CD14-positive monocyte (primary cell): Measurements from ENCODE around the gene GAS5. TPM values are rescaled to one million over a fixed set of nuclear protein-coding genes. Genes with fewer than 3 reads are reported as not detected.
A peak's percentile ranks its signal among the peaks of the same experiment; 100 is the strongest.

Experiments
- DNase-seq, 3 donors: peaks; one replicate each; pipeline ENCODE4 v3.0.0-alpha.2; 2011 to 2022
- H2AFZ ChIP-seq: 2 replicates; pipeline ENCODE4 v1.6.0; 2012; ENCODE audit warnings: mild to moderate bottlenecking, low read depth, low read length, inconsistent platforms; ENCODE audit not compliant: insufficient read depth, poor library complexity, severe bottlenecking
- H3K27ac ChIP-seq, 2 donors: 1 replicate in 1 of 2; 2 replicates in 1 of 2; pipeline ENCODE4 v1.5.1; 2012 to 2013; ENCODE audit warnings: low read length in 2 of 2, control low read depth in 1 of 2, inconsistent platforms in 1 of 2, low read depth in 1 of 2, mild to moderate bottlenecking in 1 of 2
- H3K27me3 ChIP-seq, 2 donors: one replicate each; pipeline versions ENCODE4 v1.6.0 to v1.6.1; 2011 to 2013; ENCODE audit warnings: low read length in 2 of 2; ENCODE audit not compliant: control insufficient read depth in 2 of 2, insufficient read depth in 2 of 2
- H3K36me3 ChIP-seq, 2 donors: replicated peaks in 1 of 2; 1 replicate in 1 of 2; 2 replicates in 1 of 2; pipeline versions ENCODE4 v1.5.1 to v1.6.1; 2012 to 2013; ENCODE audit warnings: low read length in 2 of 2, control low read depth in 1 of 2, inconsistent platforms in 1 of 2, mild to moderate bottlenecking in 1 of 2; ENCODE audit not compliant: insufficient read depth in 2 of 2, control insufficient read depth in 1 of 2
- H3K4me1 ChIP-seq, 2 donors: 1 replicate in 1 of 2; 2 replicates in 1 of 2; pipeline versions ENCODE4 v1.5.1 to v1.6.1; 2012 to 2013; ENCODE audit warnings: low read length in 2 of 2, control low read depth in 1 of 2, inconsistent platforms in 1 of 2, mild to moderate bottlenecking in 1 of 2, moderate library complexity in 1 of 2; ENCODE audit not compliant: insufficient read depth in 2 of 2, control insufficient read depth in 1 of 2
- H3K4me2 ChIP-seq: replicated peaks from 2 replicates; pipeline ENCODE3; 2012; ENCODE audit warnings: low read length, moderate library complexity, mild to moderate bottlenecking; ENCODE audit not compliant: poor library complexity, severe bottlenecking; ENCODE audit errors: extremely low read depth
- H3K4me3 ChIP-seq, 3 experiments: fragments of 200-600 bp in 1 of 3; sonication (generic) in 1 of 3; replicated peaks in 1 of 3; 1 replicate in 2 of 3; 2 replicates in 1 of 3; pipeline ENCODE4 v1.5.1; 2011 to 2013; ENCODE audit warnings: low read length in 3 of 3, mild to moderate bottlenecking in 3 of 3, control low read depth in 2 of 3, low read depth in 2 of 3, inconsistent platforms in 1 of 3, moderate library complexity in 1 of 3
- H3K79me2 ChIP-seq: 2 replicates; pipeline ENCODE4 v1.6.0; 2012; ENCODE audit warnings: mild to moderate bottlenecking, control low read depth, inconsistent platforms, low read length, moderate library complexity; ENCODE audit not compliant: insufficient read depth
- H3K9ac ChIP-seq: 2 replicates; pipeline ENCODE4 v1.6.0; 2017; ENCODE audit warnings: low read length, mild to moderate bottlenecking; ENCODE audit not compliant: insufficient read depth, poor library complexity, severe bottlenecking
- H3K9me3 ChIP-seq, 2 donors: replicated peaks in 1 of 2; 1 replicate in 1 of 2; 2 replicates in 1 of 2; pipeline versions ENCODE4 v1.5.1 to v1.6.1; 2012 to 2013; ENCODE audit warnings: low read length in 2 of 2, control low read depth in 1 of 2; ENCODE audit not compliant: control insufficient read depth in 1 of 2, insufficient read depth in 1 of 2
- H4K20me1 ChIP-seq: 2 replicates; pipeline ENCODE4 v1.6.0; 2012; ENCODE audit warnings: mild to moderate bottlenecking, low read length, control low read depth, moderate library complexity; ENCODE audit not compliant: insufficient read depth
- H3K27ac Mint-ChIP-seq, 7 donors: one replicate each; pipeline ENCODE4 v1.8.0; 2020; ENCODE audit warnings: mild to moderate bottlenecking in 7 of 7, mixed read lengths in 7 of 7, moderate library complexity in 6 of 7, inconsistent platforms in 2 of 7
- H3K27me3 Mint-ChIP-seq, 3 donors: one replicate each; pipeline ENCODE4 v1.8.0; 2021 to 2022; ENCODE audit warnings: low read depth in 3 of 3, mild to moderate bottlenecking in 3 of 3, mixed read lengths in 3 of 3, moderate library complexity in 3 of 3, inconsistent platforms in 1 of 3
- H3K36me3 Mint-ChIP-seq, 2 donors: one replicate each; pipeline ENCODE4 v1.8.0; 2020; ENCODE audit warnings: mixed read lengths in 2 of 2, inconsistent platforms in 1 of 2, mild to moderate bottlenecking in 1 of 2
- H3K4me1 Mint-ChIP-seq: one replicate; pipeline ENCODE4 v1.8.0; 2020; ENCODE audit warnings: mild to moderate bottlenecking, mixed read lengths
- H3K4me3 Mint-ChIP-seq, 2 donors: one replicate each; pipeline ENCODE4 v1.8.0; 2020; ENCODE audit warnings: mild to moderate bottlenecking in 2 of 2, mixed read lengths in 2 of 2, moderate library complexity in 1 of 2
- H3K9me3 Mint-ChIP-seq, 7 donors: one replicate each; pipeline ENCODE4 v1.8.0; 2020 to 2022; ENCODE audit warnings: mixed read lengths in 7 of 7, mild to moderate bottlenecking in 6 of 7, moderate library complexity in 6 of 7, inconsistent platforms in 2 of 7
- WGBS: methylation state at CpG from one replicate; pipeline ENCODE4 v1.1.5; 2013; ENCODE audit warnings: missing lambda C conversion rate; ENCODE audit not compliant: insufficient coverage; 5-methylcytosine and 5-hydroxymethylcytosine counted together
- intact Hi-C, 2 donors: fragments of 100-400 bp; cut with micrococcal nuclease; formaldehyde crosslinking; loops; one replicate each; pipeline versions ENCODE4 v1.15.0 to v1.15.1; 2023
- polyA plus RNA-seq, 3 donors: library from polyadenylated mRNA; depleted of rRNA in 1 of 3; unstranded in 2 of 3; stranded (reverse) in 1 of 3; fragments of 300-500 nt in 2 of 3; fragments of >200 nt in 1 of 3; fragmentation: Illumina TruSeq in 2 of 3; gene quantifications; 1 replicate in 2 of 3; 2 replicates in 1 of 3; pipeline ENCODE4 v1.2.3, GENCODE V29; 2012 to 2021
- TF ChIP-seq, protein P1 (sequence below): fragments of 200-600 bp; IDR thresholded peaks from one replicate; pipeline ENCODE4 v1.8.0; 2022; ENCODE audit warnings: antibody characterized with exemption, mild to moderate bottlenecking

Gene GAS5
- polyA plus RNA-seq, 3 donors = 90.4 to 309 (median 92.0) TPM

DNA sequence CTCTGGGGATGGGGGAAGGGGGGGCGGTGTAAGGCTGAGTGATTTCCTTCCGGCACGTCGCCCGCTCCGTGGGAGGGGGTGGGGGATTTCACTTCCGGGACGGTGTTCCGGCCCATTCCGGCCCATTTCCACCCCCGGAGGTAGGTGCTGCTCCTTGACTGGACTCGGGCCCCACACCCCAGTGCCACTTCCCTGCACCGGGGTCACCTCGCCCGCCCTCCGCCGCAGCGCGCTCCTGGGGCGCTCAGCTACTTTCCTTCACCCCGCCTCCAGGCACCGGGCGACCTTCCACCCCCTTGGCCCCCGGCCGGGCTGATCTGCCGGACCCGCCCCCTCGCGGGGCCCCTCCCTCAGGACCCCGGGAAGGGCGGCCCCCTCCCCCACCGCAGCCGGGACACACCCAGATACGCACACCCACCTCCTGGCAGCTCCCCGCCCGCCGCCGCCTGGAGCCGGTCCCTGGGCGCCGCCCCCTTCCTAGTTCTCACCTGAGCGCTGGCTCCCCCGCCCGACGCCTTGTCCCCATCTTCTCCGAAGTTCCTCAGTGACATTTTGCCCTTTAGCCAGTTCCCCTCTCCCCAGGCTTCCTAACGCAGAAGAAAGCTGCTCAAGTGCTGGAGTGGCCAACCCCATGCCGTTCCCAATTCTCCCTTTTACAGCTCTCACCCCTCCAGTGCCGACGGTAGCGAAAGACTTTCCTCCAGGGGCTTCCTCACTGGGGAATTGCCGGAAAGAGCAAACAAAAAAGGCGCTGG, 654 bp upstream of the GAS5 start, which contains the start of gene ZBTB37:
TSS of gene ZBTB37 (plus strand) at position 115 of the 755 bp plus-strand sequence. CDS start 1,846 bp downstream, outside the sequence.
- Histone ChIP-seq H3K4me2 (peak within 1 kb of the TSS; percentile 83), H3K9me3 (no peaks in the 10 kb centered on the region), H3K4me3 (peak within 1 kb of the TSS; percentile 89 to 96 (median 94)), H3K27me3 (no peaks in the 10 kb centered on the region), H4K20me1 (peaks cover 9% of the 10 kb centered on the region), H3K9ac (peak within 1 kb of the TSS; percentile 81), H3K79me2 (peaks cover 29% of the 10 kb centered on the region), H3K27ac (peak within 1 kb of the TSS; percentile 86 to 91), H3K36me3 (peaks cover 37 to 53% of the 10 kb centered on the region in 2 donors), H2AFZ (peak within 1 kb of the TSS; percentile 89), H3K4me1 (peaks cover 22 to 32% of the 10 kb centered on the region in 2 donors)
- peak within 1 kb of the TSS; percentile 98 to 99 for H3K4me3 Mint-ChIP-seq
- peaks cover 40 to 45% of the 10 kb centered on the region in 2 donors for H3K36me3 Mint-ChIP-seq
- 0% methylated on average over 35 of the region's 53 CpGs for WGBS
- intact Hi-C loops = loop anchor here (1.0 to 10.0 kb wide), 6 partner anchors 41 to 394 kb away; partner anchors contain the start of genes PRDX6 (in 2 of the 2), CENPL (in 1 of the 2) and DARS2 (in 1 of the 2)
- H3K9me3 Mint-ChIP-seq = peaks cover 0 to 2% (median 0%) of the 10 kb centered on the region in 7 donors
- TF ChIP-seq, protein P1, sequence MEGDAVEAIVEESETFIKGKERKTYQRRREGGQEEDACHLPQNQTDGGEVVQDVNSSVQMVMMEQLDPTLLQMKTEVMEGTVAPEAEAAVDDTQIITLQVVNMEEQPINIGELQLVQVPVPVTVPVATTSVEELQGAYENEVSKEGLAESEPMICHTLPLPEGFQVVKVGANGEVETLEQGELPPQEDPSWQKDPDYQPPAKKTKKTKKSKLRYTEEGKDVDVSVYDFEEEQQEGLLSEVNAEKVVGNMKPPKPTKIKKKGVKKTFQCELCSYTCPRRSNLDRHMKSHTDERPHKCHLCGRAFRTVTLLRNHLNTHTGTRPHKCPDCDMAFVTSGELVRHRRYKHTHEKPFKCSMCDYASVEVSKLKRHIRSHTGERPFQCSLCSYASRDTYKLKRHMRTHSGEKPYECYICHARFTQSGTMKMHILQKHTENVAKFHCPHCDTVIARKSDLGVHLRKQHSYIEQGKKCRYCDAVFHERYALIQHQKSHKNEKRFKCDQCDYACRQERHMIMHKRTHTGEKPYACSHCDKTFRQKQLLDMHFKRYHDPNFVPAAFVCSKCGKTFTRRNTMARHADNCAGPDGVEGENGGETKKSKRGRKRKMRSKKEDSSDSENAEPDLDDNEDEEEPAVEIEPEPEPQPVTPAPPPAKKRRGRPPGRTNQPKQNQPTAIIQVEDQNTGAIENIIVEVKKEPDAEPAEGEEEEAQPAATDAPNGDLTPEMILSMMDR = no peak
- DNase-seq = no peak
- H3K27me3 Mint-ChIP-seq = peaks cover 0 to 2% (median 0%) of the 10 kb centered on the region in 3 donors
- peak within 1 kb of the TSS; percentile 91 to 97 (median 96) for H3K27ac Mint-ChIP-seq
- peaks cover 53% of the 10 kb centered on the region for H3K4me1 Mint-ChIP-seq

DNA sequence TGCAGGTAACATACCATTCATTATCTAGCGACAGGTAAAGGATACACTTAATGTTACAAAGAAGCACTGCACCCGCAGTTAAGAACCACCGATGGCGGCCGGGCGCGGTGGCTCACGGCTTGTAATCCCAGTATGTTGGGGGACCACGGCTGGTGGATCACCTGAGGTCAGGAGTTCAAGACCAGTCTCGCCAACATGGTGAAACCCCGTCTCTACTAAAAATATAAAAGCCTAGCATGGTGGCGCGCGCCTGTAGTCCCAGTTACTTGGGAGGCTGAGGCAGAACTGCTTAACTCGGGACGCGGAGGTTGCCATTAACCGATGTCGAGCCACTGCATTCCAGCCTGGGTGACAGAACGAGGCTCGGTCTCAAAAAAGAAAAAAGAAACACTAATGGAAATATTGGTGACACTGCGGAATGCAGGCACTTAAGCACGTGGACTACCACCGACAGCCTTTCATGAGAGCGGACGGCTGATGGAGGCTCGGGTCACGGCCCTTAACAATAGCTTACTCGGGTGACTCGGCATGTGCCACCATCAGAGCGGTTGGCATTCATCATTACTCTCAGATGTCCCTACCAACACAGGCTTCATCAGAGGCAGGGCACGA, 542 bp downstream of the GAS5 start:
- whole genome bisulfite sequencing = under 1% methylated on average over 31 of the region's 32 CpGs
- peak overlapping the region; percentile 86 to 91 for H3K27ac ChIP-seq
- H3K36me3 ChIP-seq = peaks cover 45 to 61% of the 10 kb centered on the region in 2 donors
- TF ChIP-seq, protein P1 = no peak
- H3K4me1 ChIP-seq = peaks cover 22 to 32% of the 10 kb centered on the region in 2 donors
- peak overlapping the region; percentile 89 for H2AFZ ChIP-seq
- H3K79me2 ChIP-seq = peaks cover 29% of the 10 kb centered on the region
- peak overlapping the region; percentile 98 to 99 for H3K4me3 Mint-ChIP-seq
- no peak for DNase-seq
- intact Hi-C loops = loop anchor here (5.0 to 10.0 kb wide), 4 partner anchors 40 to 392 kb away; partner anchors contain the start of gene PRDX6 (in 2 of the 2)
- peak overlapping the region; percentile 89 to 96 (median 94) for H3K4me3 ChIP-seq
- H3K9ac ChIP-seq = peak overlapping the region; percentile 81
- peaks cover 48 to 49% of the 10 kb centered on the region in 2 donors for H3K36me3 Mint-ChIP-seq
- H3K4me2 ChIP-seq = peak overlapping the region; percentile 83
- H3K4me1 Mint-ChIP-seq = peaks cover 50% of the 10 kb centered on the region
- H4K20me1 ChIP-seq = peaks cover 19% of the 10 kb centered on the region
- no peaks in the 10 kb centered on the region for H3K27me3 ChIP-seq
- H3K27ac Mint-ChIP-seq = peak overlapping the region; percentile 91 to 97 (median 96)
- H3K9me3 Mint-ChIP-seq = no peaks in the 10 kb centered on the region
- peaks cover 0 to 2% (median 0%) of the 10 kb centered on the region in 3 donors for H3K27me3 Mint-ChIP-seq
- H3K9me3 ChIP-seq = no peaks in the 10 kb centered on the region
